HL-60 (cell line): ENCODE data around the gene LAYN.

ENCODE experiments used
- DNase-seq, 2 experiments: peaks; one replicate each; pipeline ENCODE4 v3.0.0-alpha.2; 2010 to 2020; ENCODE audit warnings: low read depth in 1 of 2, low spot score in 1 of 2
- H3K27ac ChIP-seq: fragments of 250-450 bp; sonication (Bioruptor Pico); replicated peaks from 2 replicates; pipeline ENCODE4 v1.5.1; 2020; ENCODE audit warnings: mild to moderate bottlenecking, moderate library complexity
- H3K27me3 ChIP-seq: fragments of 250-450 bp; sonication (Bioruptor Pico); 2 replicates; pipeline ENCODE4 v1.5.1; 2021; ENCODE audit warnings: mild to moderate bottlenecking, moderate library complexity; ENCODE audit not compliant: insufficient read depth, poor library complexity, severe bottlenecking
- H3K4me3 ChIP-seq: replicated peaks from 2 replicates; pipeline ENCODE4 v1.5.1; 2011; ENCODE audit warnings: mild to moderate bottlenecking, control low read depth, low read length; ENCODE audit not compliant: insufficient read depth
- GABPA ChIP-seq: IDR thresholded peaks from 2 replicates; pipeline ENCODE4 v1.6.1; 2012; ENCODE audit warnings: low read depth
- POLR2AphosphoS5 ChIP-seq: IDR thresholded peaks from 2 replicates; pipeline ENCODE4 v1.6.1; 2012; ENCODE audit warnings: low read depth
- SPI1 ChIP-seq: IDR thresholded peaks from 2 replicates; pipeline ENCODE4 v1.6.1; 2012; ENCODE audit warnings: low read depth, mild to moderate bottlenecking, borderline replicate concordance
- TF ChIP-seq, protein P1 (sequence below): IDR thresholded peaks from 2 replicates; pipeline ENCODE4 v1.6.1; 2012; ENCODE audit warnings: low read depth; ENCODE audit not compliant: insufficient replicate concordance
- TF ChIP-seq, protein P2 (sequence below): IDR thresholded peaks from one replicate; pipeline ENCODE4 v1.5.1; 2011; ENCODE audit warnings: low read length, control low read depth, inconsistent platforms; ENCODE audit not compliant: insufficient read depth

The LAYN gene

DNA sequence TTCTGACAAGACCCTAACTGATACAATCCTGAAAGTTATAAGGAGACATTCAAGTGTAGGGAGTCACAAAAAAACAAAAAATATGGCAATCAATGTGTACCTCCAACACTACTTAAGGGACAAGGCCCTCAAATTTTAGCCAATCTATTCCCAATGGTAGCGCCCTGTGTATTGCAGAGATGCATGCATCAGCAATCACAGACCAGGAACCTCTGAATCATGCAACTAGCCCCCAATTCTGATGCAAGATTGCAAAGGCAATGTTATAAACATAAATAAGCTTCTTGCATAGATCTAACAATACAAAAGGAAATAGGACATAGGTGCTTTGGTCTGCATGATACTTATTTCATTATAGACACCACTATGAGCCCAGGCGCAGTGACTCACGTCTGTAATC, 32.1 kb downstream of the LAYN start:
- DNase-seq: no peak
- TF ChIP-seq GABPA: no peak
- no peak for TF ChIP-seq POLR2AphosphoS5
- TF ChIP-seq, protein P1, sequence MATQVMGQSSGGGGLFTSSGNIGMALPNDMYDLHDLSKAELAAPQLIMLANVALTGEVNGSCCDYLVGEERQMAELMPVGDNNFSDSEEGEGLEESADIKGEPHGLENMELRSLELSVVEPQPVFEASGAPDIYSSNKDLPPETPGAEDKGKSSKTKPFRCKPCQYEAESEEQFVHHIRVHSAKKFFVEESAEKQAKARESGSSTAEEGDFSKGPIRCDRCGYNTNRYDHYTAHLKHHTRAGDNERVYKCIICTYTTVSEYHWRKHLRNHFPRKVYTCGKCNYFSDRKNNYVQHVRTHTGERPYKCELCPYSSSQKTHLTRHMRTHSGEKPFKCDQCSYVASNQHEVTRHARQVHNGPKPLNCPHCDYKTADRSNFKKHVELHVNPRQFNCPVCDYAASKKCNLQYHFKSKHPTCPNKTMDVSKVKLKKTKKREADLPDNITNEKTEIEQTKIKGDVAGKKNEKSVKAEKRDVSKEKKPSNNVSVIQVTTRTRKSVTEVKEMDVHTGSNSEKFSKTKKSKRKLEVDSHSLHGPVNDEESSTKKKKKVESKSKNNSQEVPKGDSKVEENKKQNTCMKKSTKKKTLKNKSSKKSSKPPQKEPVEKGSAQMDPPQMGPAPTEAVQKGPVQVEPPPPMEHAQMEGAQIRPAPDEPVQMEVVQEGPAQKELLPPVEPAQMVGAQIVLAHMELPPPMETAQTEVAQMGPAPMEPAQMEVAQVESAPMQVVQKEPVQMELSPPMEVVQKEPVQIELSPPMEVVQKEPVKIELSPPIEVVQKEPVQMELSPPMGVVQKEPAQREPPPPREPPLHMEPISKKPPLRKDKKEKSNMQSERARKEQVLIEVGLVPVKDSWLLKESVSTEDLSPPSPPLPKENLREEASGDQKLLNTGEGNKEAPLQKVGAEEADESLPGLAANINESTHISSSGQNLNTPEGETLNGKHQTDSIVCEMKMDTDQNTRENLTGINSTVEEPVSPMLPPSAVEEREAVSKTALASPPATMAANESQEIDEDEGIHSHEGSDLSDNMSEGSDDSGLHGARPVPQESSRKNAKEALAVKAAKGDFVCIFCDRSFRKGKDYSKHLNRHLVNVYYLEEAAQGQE: no peak
- TF ChIP-seq, protein P2, sequence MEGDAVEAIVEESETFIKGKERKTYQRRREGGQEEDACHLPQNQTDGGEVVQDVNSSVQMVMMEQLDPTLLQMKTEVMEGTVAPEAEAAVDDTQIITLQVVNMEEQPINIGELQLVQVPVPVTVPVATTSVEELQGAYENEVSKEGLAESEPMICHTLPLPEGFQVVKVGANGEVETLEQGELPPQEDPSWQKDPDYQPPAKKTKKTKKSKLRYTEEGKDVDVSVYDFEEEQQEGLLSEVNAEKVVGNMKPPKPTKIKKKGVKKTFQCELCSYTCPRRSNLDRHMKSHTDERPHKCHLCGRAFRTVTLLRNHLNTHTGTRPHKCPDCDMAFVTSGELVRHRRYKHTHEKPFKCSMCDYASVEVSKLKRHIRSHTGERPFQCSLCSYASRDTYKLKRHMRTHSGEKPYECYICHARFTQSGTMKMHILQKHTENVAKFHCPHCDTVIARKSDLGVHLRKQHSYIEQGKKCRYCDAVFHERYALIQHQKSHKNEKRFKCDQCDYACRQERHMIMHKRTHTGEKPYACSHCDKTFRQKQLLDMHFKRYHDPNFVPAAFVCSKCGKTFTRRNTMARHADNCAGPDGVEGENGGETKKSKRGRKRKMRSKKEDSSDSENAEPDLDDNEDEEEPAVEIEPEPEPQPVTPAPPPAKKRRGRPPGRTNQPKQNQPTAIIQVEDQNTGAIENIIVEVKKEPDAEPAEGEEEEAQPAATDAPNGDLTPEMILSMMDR: no peak
- no peak for TF ChIP-seq SPI1
- H3K27ac ChIP-seq: no peak overlapping the region
- H3K27me3 ChIP-seq: no peaks in the 10 kb centered on the region
- no peak overlapping the region for H3K4me3 ChIP-seq

GRCh38 chr11:111573821-111574249, 33.3 kb downstream of the LAYN start:
- no peak overlapping the region for H3K4me3 ChIP-seq
- no peak overlapping the region for H3K27ac ChIP-seq
- no peak for DNase-seq
- H3K27me3 ChIP-seq: no peaks in the 10 kb centered on the region
- no peak for TF ChIP-seq POLR2AphosphoS5
- TF ChIP-seq, protein P2: no peak
- no peak for TF ChIP-seq GABPA
- no peak for TF ChIP-seq SPI1
- TF ChIP-seq, protein P1: no peak

DNA sequence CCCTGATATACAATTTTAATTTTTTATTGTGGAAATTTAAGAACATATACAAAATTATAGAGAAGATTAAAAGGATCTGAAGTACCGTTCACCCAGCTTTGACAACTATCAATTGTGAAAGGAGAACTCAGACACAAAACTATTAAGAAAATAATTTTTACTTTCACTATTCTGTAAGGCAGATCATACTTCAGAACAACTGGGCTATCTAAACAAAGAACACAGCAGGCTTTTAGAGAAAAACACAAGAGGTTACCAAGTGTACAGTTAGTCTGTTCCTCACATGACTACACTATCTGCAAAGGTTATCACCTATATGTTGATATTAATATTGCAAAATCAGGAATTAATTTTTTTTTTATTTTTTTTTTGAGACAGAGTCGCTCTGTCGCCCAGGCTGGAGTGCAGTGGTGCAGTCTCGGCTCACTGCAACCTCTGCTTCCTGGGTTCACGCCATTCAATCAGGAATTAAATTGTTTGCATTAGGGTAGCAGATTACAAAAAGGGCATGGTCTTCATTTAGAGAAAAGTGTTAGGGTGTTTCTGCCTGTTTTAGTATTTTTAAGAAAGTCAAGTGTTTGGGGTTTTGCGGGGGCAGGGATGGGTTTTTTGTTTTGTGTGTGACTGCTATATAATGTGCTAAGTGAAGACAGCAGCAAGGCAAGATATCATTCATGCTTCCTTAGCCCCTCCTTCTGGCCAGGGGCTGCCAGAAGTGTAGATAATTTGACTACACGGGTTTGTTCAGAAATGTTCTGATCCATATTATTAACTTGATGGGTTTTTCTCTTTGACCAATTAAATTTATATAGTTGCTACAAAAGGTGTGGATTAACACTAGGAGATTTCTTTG, 34.1 kb downstream of the LAYN start:
- H3K4me3 ChIP-seq: no peak overlapping the region
- TF ChIP-seq GABPA (no peak), SPI1 (no peak), POLR2AphosphoS5 (no peak)
- TF ChIP-seq, protein P1: no peak
- TF ChIP-seq, protein P2: no peak
- H3K27ac ChIP-seq: no peak overlapping the region
- no peak for DNase-seq
- no peaks in the 10 kb centered on the region for H3K27me3 ChIP-seq
